GM18520 (cell line): ENCODE results near the gene HIVEP2.

Experiments
- ATAC-seq: cut with Tn5 transposase; IDR thresholded peaks from one replicate; pipeline ENCODE4 v1.9.1; 2021; ENCODE audit not compliant: unreplicated experiment

Gene HIVEP2

DNA sequence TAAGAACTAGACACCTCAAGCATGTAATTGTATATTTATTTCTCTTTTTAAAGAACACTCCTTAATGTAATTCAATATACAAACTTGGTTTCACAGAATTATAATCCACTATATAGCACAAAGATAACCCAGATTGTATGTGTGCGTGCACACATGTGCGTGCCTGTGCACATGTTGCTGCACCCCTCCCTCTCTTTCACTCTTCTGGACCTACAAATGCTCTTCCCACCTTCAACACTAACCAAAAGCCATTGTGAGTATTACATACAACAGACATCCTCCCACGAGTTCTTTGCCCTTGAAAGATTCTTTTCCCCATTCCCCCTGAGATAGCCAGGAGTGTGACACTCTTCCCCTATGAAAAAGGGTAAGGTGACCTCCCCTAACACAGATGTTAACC lies 193.5 kb downstream of the HIVEP2 start:
- no peak for ATAC-seq

DNA sequence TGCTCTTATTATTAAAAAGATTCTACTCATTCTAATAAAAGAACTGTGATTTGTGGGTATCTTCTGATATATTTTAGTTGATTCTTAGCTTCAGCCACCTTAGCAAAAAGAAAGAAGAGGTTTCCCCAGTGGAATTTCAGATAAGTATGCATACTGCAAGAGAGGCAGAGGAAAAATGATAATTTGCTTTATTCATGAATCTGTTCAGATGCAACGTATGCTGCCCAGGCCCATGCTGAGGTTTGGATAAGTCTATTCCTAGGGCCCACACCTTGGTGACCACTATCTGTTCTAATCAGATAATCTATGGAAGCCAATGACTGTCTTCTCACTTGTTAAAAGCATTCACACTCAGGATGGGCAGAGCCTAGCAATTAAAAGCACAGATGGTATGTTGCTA lies 194.0 kb downstream of the HIVEP2 start:
- ATAC-seq: no peak

DNA sequence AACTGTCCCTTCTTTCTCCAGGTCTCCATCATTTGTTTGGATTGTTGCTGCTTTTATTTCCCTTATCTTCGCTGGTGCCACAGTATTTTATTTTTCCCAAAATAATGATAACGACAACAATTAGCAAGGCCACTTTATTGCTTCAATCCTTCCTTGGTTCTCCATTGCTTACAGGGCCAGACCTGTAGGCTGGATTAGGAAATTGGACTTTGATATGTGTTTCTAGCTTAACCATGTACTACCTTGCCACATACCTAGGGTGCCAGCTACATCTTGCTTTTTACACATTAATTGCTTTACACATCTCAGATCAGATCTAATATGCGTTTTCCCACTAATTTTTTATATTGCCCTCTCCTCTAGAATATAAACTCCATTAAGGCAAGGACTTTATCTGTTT lies 195.4 kb downstream of the HIVEP2 start:
- no peak for ATAC-seq

GRCh38 chr6:142746524-142746923 lies 198.5 kb downstream of the HIVEP2 start:
- no peak for ATAC-seq

DNA sequence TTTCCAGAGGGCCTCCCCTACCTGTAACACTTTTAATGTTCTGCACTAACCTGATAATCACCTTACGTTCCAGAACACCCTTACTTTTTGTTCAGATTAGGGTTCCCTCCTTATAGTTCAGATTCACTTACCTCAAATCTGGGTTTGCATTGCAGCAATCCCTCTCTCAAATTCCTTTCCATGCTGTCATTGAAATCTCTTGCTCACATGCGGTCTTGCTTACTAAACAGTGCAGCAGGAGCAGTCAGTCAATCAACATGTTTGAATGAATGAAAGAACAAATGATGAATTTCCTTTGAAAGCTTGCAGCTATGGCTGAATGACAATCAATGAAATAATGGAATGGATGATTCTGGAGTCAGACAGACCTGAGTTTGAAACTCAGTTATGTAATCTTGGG lies 200.1 kb downstream of the HIVEP2 start:
- ATAC-seq: no peak

DNA sequence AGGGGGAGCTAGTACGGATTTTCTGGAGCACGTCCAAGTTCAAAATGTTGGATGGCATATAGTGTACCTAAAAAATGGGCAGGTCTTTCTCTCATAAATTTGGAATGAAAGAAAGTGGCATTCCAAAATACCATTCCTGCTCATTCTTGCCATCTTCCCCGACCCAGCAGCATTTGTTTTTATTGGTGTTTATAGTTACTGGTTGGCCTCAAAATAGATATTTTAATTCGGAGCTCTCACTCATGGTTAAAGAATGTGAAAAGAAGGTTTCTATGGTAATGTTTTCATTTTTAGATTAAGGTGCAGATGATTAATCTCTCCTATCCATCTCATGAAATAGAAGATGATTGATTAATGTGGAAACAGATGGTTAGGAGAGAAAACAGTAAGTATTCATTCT lies 204.5 kb downstream of the HIVEP2 start:
- no peak for ATAC-seq

- no peak for ATAC-seq
These were observed 206.2 kb downstream of the HIVEP2 start for GRCh38 chr6:142738731-142739130.

GRCh38 chr6:142738035-142738396 lies 207.0 kb downstream of the HIVEP2 start:
- ATAC-seq: no peak

- ATAC-seq: no peak
These were observed 207.5 kb downstream of the HIVEP2 start for GRCh38 chr6:142737368-142738034.

- no peak for ATAC-seq
These were observed 209.8 kb downstream of the HIVEP2 start for GRCh38 chr6:142735204-142735603.

GRCh38 chr6:142732790-142733189 lies 212.2 kb downstream of the HIVEP2 start:
- ATAC-seq: no peak

GRCh38 chr6:142731611-142732010 lies 213.4 kb downstream of the HIVEP2 start:
- no peak for ATAC-seq

DNA sequence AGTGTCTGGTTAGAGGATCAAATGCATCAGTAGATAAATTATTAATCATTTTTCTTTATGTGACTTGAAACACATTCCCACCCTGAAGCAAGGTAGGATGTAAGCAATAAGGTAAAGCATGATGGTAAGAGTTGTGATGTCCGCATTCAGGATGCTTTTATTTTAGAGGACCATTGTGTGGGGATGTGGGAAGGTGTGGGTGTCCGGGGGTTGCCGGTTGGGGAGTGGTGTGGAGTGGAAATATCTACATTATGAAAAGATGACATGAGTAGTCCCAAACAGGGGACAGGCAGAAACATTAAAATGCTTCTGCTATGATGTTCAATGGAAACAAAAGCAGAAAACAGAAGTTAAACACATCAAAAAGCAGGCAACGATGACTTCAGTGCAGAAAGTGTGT lies 215.4 kb downstream of the HIVEP2 start:
- no peak for ATAC-seq

DNA sequence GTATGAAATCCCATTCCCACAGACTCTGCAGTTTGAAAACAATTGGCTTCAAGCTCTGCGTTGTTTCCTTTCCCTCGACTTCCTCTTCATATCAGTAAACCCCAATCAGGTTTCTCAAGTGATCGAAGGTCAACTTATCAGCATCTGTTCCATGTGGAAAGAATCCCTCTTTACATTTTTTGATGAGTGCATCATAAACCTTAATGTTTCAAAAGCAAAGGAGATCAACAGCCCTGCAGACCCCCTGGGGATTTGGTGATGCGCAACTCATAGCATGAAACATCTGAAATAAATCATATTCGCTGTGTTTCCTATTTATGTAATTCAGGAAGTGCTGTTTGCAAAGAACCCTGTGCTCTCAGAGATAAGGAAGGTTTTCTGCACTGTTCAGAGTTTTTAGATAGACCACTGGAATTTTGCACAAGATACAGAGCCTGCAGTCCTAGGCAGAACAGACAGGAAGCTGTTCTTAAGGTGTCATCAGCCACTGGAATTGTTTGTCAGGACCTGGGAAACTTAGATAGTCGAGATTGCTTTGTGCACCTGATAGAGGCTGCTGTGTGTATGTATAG lies 216.0 kb downstream of the HIVEP2 start:
- no peak for ATAC-seq

GRCh38 chr6:142728364-142728763 lies 216.6 kb downstream of the HIVEP2 start:
- ATAC-seq: no peak

GRCh38 chr6:142726616-142727015 lies 218.4 kb downstream of the HIVEP2 start:
- ATAC-seq: no peak

GRCh38 chr6:142725024-142725770 lies 219.8 kb downstream of the HIVEP2 start:
- no peak for ATAC-seq

DNA sequence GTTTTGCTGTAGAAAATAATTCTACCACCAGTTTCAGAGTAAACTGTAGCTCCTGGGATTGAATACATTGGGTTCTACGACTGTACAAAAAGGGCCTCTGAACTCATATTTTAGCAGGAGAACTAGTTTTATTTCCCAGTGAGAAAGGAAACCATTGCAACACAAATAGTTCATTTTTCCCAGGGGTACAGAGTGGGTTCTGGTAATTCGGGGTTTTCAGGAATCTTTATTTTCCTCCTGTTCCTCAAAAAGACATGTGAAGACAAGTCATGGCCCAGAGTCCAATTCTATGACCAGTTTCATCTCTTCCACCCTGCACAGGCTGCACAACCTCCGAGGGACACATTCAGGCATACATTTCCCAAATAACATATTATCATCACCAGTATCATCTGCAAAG lies 222.1 kb downstream of the HIVEP2 start:
- ATAC-seq: no peak

DNA sequence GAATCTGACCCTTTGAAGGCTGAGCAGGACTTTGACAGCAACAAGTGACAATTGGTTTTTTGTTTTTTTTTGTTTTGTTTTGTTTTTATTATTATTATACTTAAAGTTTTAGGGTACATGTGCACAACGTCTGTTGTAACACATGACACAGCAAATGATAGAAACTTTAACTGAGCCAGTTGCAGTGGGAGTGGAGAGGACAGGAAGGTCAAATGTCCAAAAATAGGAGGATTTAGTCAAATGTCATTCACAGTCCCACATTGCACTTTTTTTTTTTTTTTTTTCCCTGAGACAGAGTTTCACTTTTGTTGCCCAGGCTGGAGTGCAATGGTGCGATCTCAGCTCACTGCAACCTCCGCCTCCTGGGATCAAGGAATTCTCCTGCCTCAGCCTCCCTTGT lies 223.0 kb downstream of the HIVEP2 start:
- no peak for ATAC-seq

GRCh38 chr6:142721215-142721920 lies 223.6 kb downstream of the HIVEP2 start:
- ATAC-seq: no peak

GRCh38 chr6:142718667-142719191 lies 226.2 kb downstream of the HIVEP2 start:
- no peak for ATAC-seq

- ATAC-seq: no peak
These were observed 228.9 kb downstream of the HIVEP2 start for GRCh38 chr6:142716097-142716496.
